ENCODE data around the gene LRRC71.
"Not testable (repeated sequence)": the region's sequence is repeated elsewhere in the genome, so short reads cannot be mapped to it uniquely, and the experiment has no call there.

Gene LRRC71

GRCh38 chr1:156922986-156923669, 2.7 kb downstream of the LRRC71 start:
- no peak for DNase-seq
- in situ Hi-C loops (cut with HindIII; ENCODE audit: low pct_ligation_motif_present, low pct_unique_long_range_greater_than_20kb, low sequenced_read_pairs): no loop called here

GRCh38 chr1:156923670-156924477, 3.4 kb downstream of the LRRC71 start:
- no peak for DNase-seq
- in situ Hi-C loops (cut with HindIII; ENCODE audit: low pct_ligation_motif_present, low pct_unique_long_range_greater_than_20kb, low sequenced_read_pairs): no loop called here

- in situ Hi-C loops (cut with HindIII; ENCODE audit: low pct_ligation_motif_present, low pct_unique_long_range_greater_than_20kb, low sequenced_read_pairs): no loop called here
- DNase-seq: no peak
These were observed 4.2 kb downstream of the LRRC71 start for GRCh38 chr1:156924478-156925153.

- in situ Hi-C loops (cut with HindIII; ENCODE audit: low pct_ligation_motif_present, low pct_unique_long_range_greater_than_20kb, low sequenced_read_pairs): no loop called here
- DNase-seq: no peak
These were observed 5.0 kb downstream of the LRRC71 start for GRCh38 chr1:156925154-156926010.

- in situ Hi-C loops (cut with HindIII; ENCODE audit: low pct_ligation_motif_present, low pct_unique_long_range_greater_than_20kb, low sequenced_read_pairs): no loop called here
- DNase-seq: peak; percentile 62
These were observed 5.7 kb downstream of the LRRC71 start for GRCh38 chr1:156926175-156926574.

- in situ Hi-C loops (cut with HindIII; ENCODE audit: low pct_ligation_motif_present, low pct_unique_long_range_greater_than_20kb, low sequenced_read_pairs); DNase-seq: not testable (repeated sequence)
These were observed 6.3 kb downstream of the LRRC71 start for GRCh38 chr1:156926695-156927094.

- peak; percentile 87 for DNase-seq
- in situ Hi-C loops (cut with HindIII; ENCODE audit: low pct_ligation_motif_present, low pct_unique_long_range_greater_than_20kb, low sequenced_read_pairs): no loop called here
These were observed 7.0 kb downstream of the LRRC71 start for GRCh38 chr1:156927215-156928042.

GRCh38 chr1:156928043-156928602, 7.7 kb downstream of the LRRC71 start:
- in situ Hi-C loops (cut with HindIII; ENCODE audit: low pct_ligation_motif_present, low pct_unique_long_range_greater_than_20kb, low sequenced_read_pairs): no loop called here
- no peak for DNase-seq

- DNase-seq: no peak
- in situ Hi-C loops (cut with HindIII; ENCODE audit: low pct_ligation_motif_present, low pct_unique_long_range_greater_than_20kb, low sequenced_read_pairs): no loop called here
These were observed 9.3 kb downstream of the LRRC71 start for GRCh38 chr1:156929596-156930238.

- in situ Hi-C loops (cut with HindIII; ENCODE audit: low pct_ligation_motif_present, low pct_unique_long_range_greater_than_20kb, low sequenced_read_pairs): no loop called here
- no peak for DNase-seq
These were observed 10.1 kb downstream of the LRRC71 start for GRCh38 chr1:156930483-156930882.

GRCh38 chr1:156931211-156931952, 10.9 kb downstream of the LRRC71 start:
- in situ Hi-C loops (cut with HindIII; ENCODE audit: low pct_ligation_motif_present, low pct_unique_long_range_greater_than_20kb, low sequenced_read_pairs): no loop called here
- no peak for DNase-seq

- DNase-seq: no peak
- in situ Hi-C loops (cut with HindIII; ENCODE audit: low pct_ligation_motif_present, low pct_unique_long_range_greater_than_20kb, low sequenced_read_pairs): no loop called here
These were observed 11.7 kb downstream of the LRRC71 start for GRCh38 chr1:156931974-156932710.

GRCh38 chr1:156933136-156933535, 12.7 kb downstream of the LRRC71 start:
- no peak for DNase-seq
- in situ Hi-C loops (cut with HindIII; ENCODE audit: low pct_ligation_motif_present, low pct_unique_long_range_greater_than_20kb, low sequenced_read_pairs): no loop called here

GRCh38 chr1:156935505-156936128, 15.2 kb downstream of the LRRC71 start:
- in situ Hi-C loops (cut with HindIII; ENCODE audit: low pct_ligation_motif_present, low pct_unique_long_range_greater_than_20kb, low sequenced_read_pairs): no loop called here
- DNase-seq: no peak

GRCh38 chr1:156936191-156936590, 15.8 kb downstream of the LRRC71 start:
- DNase-seq: no peak
- in situ Hi-C loops (cut with HindIII; ENCODE audit: low pct_ligation_motif_present, low pct_unique_long_range_greater_than_20kb, low sequenced_read_pairs): no loop called here

Data from ACHN (cell line).